Activated CD8-positive, alpha-beta memory T cell treated with anti-CD3 and anti-CD28 coated beads, Interleukin-2, amount 50 U/mL, for 1 hour (primary cell): ENCODE results near the gene UTF1.
"Not testable (repeated sequence)": the region's sequence is repeated elsewhere in the genome, so short reads cannot be mapped to it uniquely, and the experiment has no call there.

Experiments
- DNase-seq: peaks from one replicate; pipeline ENCODE4 v3.0.0-alpha.2; 2020; ENCODE audit errors: extremely low read depth

Gene UTF1

GRCh38 chr10:133227256-133227655 is 2.8 kb upstream of the UTF1 start:
- DNase-seq: no peak

GRCh38 chr10:133229265-133230043 is 563 bp upstream of the UTF1 start:
- no peak for DNase-seq

- DNase-seq: no peak
Measured at GRCh38 chr10:133230387-133231195, 574 bp downstream of the UTF1 start.

GRCh38 chr10:133231244-133231945 is 1.4 kb downstream of the UTF1 start:
- no peak for DNase-seq

- DNase-seq: no peak
Measured at GRCh38 chr10:133231946-133232574, 2.0 kb downstream of the UTF1 start.

- DNase-seq: not testable (repeated sequence)
Measured at GRCh38 chr10:133234796-133235195, 4.8 kb downstream of the UTF1 start.

- DNase-seq: no peak
Measured at GRCh38 chr10:133235265-133235855, 5.3 kb downstream of the UTF1 start.

GRCh38 chr10:133235932-133236331 is 5.9 kb downstream of the UTF1 start:
- no peak for DNase-seq

GRCh38 chr10:133236401-133237240 is 6.6 kb downstream of the UTF1 start:
- DNase-seq: no peak

- no peak for DNase-seq
Measured at GRCh38 chr10:133237241-133237587, 7.2 kb downstream of the UTF1 start.

GRCh38 chr10:133237588-133238465 is 7.8 kb downstream of the UTF1 start, which contains the start of gene VENTX:
Gene VENTX (plus strand): TSS chr10:133237855. CDS start chr10:133237915, 60 bp downstream.
- DNase-seq: no peak

- no peak for DNase-seq
Measured at GRCh38 chr10:133238466-133238804, 8.4 kb downstream of the UTF1 start.

GRCh38 chr10:133239990-133240389 is 10.0 kb downstream of the UTF1 start:
- no peak for DNase-seq

- DNase-seq: no peak
Measured at GRCh38 chr10:133241501-133242205, 11.6 kb downstream of the UTF1 start.

GRCh38 chr10:133242611-133243356 is 12.8 kb downstream of the UTF1 start:
- no peak for DNase-seq

GRCh38 chr10:133243593-133243992 is 13.6 kb downstream of the UTF1 start:
- DNase-seq: no peak

- no peak for DNase-seq
Measured at GRCh38 chr10:133245439-133246235, 15.6 kb downstream of the UTF1 start.

GRCh38 chr10:133246236-133246626 is 16.2 kb downstream of the UTF1 start:
- DNase-seq: no peak
